PC-9 (cell line): Measurements from ENCODE around the gene RAI2.

ENCODE experiments used
- CTCF ChIP-seq: fragments of 200-600 bp; sonication (generic); conservative IDR thresholded peaks from 2 replicates; pipeline ENCODE4 v1.6.1; 2017; ENCODE audit warnings: mixed run types, antibody characterized with exemption, mild to moderate bottlenecking, moderate library complexity
- EZH2 ChIP-seq: fragments of 200-600 bp; sonication (generic); IDR thresholded peaks from 2 replicates; pipeline ENCODE4 v1.8.0; 2017; ENCODE audit warnings: antibody characterized with exemption, low read depth

GRCh38 chrX:17829566-17829965, 31.5 kb downstream of the RAI2 start:
- TF ChIP-seq EZH2 (no peak), CTCF (no peak)
